Activated gamma-delta T cell (primary cell): ENCODE data around the gene LINS1.

ENCODE experiments used
- DNase-seq: peaks from one replicate; lab custom pipeline; 2025; lab: John Stamatoyannopoulos, UW

The LINS1 gene

GRCh38 chr15:100547961-100548360 is 54.0 kb downstream of the LINS1 start:
- DNase-seq: no peak

DNA sequence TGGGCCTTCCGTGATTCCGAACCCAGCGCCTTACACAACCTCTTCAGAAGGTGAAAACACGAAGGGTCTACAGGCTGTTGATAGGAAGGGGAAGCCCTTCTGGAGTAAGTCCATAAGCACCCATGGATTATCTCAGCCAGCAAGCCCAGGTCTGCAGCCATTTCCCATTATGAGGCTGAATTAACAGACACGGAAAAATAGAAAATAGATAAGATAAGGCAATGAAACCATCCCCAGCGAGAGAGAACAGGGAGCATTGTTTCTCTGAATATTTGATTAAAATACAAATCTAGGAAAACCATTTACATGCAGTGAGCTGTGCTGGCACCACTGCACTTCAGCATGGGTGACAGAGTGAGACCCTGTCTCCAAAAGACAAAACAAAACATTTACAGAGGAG is 57.0 kb downstream of the LINS1 start:
- DNase-seq: no peak

DNA sequence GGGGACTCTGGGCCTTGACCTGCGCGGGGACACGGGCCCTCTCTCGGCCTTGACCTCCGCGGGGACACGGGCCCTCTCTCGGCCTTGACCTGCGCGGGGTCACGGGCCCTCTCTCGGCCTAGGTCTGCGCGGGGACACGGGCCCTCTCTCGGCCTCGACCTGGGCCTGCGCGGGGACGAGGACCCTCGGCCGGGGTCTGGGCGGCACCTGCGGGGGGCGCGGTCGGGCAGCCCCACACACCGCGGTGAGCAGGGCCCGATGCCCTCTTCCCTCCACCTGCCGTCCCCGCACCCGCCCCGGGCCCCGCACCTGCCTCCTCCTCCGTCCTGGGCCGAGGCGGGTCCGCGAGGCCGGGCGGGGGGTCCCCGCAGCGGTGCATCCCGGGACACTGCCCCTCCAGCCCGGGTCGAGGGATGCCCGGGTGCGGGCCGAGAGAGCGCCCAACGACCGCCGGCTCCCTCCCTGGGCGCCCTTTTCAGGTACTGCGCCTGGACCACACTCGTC is 57.6 kb downstream of the LINS1 start:
- DNase-seq: no peak

DNA sequence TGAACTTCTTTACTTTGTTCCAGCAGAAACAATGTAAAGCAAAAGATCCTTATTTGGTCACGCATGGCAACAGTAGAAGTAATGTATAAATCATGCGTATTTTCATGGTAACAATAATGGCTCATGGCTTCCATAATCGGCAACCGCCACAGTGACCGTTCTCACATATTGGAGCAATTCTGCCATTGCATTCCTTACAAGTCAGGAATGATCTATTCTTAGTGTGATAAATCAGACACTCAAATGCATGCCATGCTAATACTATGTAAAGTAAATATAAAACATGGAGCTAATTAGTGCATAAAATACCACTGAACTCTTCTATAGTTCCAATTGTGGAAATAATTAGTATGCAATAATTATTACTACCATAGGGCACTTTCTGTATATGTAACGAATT is 59.7 kb downstream of the LINS1 start:
- DNase-seq: no peak

- no peak for DNase-seq
These were observed 64.7 kb downstream of the LINS1 start for GRCh38 chr15:100537331-100537730.

- no peak for DNase-seq
These were observed 65.3 kb downstream of the LINS1 start for GRCh38 chr15:100536733-100537132.

GRCh38 chr15:100533886-100534285 is 68.1 kb downstream of the LINS1 start:
- DNase-seq: no peak

DNA sequence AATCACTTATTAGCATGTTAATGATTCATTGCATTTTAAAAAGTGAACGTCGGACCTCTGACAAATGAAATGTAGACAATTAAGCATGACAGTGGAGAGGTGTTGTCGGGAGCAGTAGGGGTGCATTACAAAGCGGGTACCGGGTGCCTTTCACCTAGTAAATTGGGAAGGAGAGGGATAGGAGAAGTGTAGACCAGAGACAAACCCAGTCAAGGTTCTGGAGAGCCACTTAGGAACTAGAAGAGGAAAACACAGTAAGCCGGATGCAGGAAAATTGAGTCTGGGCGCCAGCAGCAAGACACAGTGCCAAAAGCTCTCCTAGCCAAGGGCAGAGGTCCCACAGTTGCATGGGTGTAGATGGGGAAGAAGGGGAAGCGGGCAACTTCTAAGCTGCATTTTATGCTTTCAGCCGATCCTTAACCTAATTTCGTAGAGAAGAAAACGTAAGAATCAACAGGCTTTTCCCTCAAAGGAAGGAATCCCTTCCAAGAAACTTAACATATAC is 70.1 kb downstream of the LINS1 start:
- no peak for DNase-seq

- no peak for DNase-seq
These were observed 70.8 kb downstream of the LINS1 start for GRCh38 chr15:100531204-100531603.

GRCh38 chr15:100529556-100529955 is 72.4 kb downstream of the LINS1 start:
- DNase-seq: no peak

DNA sequence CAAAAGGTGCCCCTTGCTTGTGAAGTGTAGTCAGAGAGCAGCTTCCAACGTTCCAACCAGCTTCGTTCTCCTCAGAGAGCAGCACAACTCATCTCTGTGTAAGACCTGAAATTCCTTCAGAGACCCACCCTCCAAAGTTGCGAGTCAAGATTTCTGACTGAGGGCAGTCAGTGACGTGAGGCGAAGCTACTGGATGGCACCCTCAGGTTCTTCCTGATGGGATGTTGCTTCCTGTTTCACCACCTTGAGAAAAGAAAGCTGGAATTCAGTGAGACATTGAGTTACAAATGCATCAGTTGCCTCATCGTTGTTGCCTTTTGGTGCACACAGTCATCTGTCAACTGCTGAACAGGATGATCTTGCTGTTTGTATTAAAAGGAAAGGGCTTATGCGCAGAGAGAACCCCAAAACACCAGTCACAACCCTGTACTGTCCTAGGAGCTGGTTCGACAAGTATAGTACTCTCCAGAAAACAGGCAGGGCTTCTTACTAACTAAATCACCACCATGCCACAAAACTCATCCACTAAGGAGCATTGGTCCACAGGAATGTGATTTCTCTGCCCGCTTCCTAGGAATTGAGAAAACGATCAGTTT is 73.1 kb downstream of the LINS1 start, which contains the start of gene CERS3:
TSS of gene CERS3 (minus strand) at position 118 of the 596 bp plus-strand sequence. CDS start 27,101 bp downstream, outside the sequence.
- DNase-seq: no peak

GRCh38 chr15:100526027-100526481 is 75.9 kb downstream of the LINS1 start:
- no peak for DNase-seq

DNA sequence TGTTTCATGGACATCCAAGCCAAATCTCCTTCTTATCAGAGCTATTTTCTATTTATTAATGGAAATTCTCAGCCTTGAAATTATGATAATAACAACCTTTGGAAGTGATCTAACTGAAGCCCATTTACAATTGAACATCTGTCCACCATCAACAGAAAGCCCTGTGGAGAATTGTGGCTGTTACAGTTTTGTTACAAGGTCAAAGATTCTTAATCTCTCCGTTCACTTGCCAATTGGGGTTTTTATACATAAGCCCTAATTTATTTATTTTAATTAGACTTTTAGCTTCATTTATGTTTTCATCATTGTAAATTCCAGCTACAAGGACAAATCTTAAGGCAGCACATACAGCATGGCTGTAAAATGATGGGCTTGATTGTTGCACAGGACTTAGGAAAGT is 76.5 kb downstream of the LINS1 start:
- no peak for DNase-seq

DNA sequence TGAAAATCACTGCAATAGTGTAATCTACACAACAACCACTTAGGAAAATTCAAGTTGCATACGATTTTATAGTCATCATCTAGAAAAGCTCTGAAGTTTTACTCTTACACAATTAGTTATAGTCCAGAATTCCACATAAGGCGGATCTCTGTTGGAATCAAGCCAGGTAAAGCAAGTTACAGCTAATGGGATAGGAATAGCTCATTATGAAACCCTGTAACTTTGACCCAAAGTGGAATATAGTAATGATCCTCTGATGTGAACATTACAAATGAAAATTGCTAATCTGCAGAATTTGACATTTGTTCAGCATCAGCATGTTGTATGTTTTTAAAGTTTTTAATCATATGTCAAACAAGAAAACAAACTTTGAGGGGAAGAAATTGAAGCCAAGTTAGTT is 77.7 kb downstream of the LINS1 start:
- no peak for DNase-seq

GRCh38 chr15:100521907-100522306 is 80.1 kb downstream of the LINS1 start:
- no peak for DNase-seq

- no peak for DNase-seq
These were observed 81.7 kb downstream of the LINS1 start for GRCh38 chr15:100520132-100520921.

GRCh38 chr15:100517846-100518245 is 84.1 kb downstream of the LINS1 start:
- DNase-seq: no peak
